ENCODE measurements around the gene KRTAP4-1. TPM values are rescaled to one million over a fixed set of nuclear protein-coding genes. Genes with fewer than 3 reads are reported as not detected.
"Not testable (repeated sequence)": the region's sequence is repeated elsewhere in the genome, so short reads cannot be mapped to it uniquely, and the experiment has no call there.

The KRTAP4-1 gene
- polyA plus RNA-seq, 3 donors, result not detected

- DNase-seq, result no peak
These were observed 7.8 kb downstream of the KRTAP4-1 start for GRCh38 chr17:41176744-41177387.

- DNase-seq, result no peak
These were observed 12.8 kb downstream of the KRTAP4-1 start for GRCh38 chr17:41171886-41172285.

- no peak for DNase-seq
These were observed 16.6 kb downstream of the KRTAP4-1 start, which contains the start of gene KRTAP4-3 for GRCh38 chr17:41168121-41168520. TSS of gene KRTAP4-3 (minus strand) at chr17:41168221. CDS start at chr17:41168172, 49 bp downstream.

GRCh38 chr17:41167561-41167960 is 17.1 kb downstream of the KRTAP4-1 start:
- no peak for DNase-seq

- DNase-seq, result no peak
These were observed 20.9 kb downstream of the KRTAP4-1 start for GRCh38 chr17:41163828-41164227.

GRCh38 chr17:41160648-41161047 is 24.1 kb downstream of the KRTAP4-1 start, which contains the start of gene KRTAP4-4:
TSS of gene KRTAP4-4 (minus strand) at chr17:41160748. CDS start at chr17:41160691, 57 bp downstream.
- no peak for DNase-seq

- DNase-seq, result not testable (repeated sequence)
These were observed 24.5 kb downstream of the KRTAP4-1 start for GRCh38 chr17:41160190-41160589.

GRCh38 chr17:41153856-41154255 is 30.9 kb downstream of the KRTAP4-1 start:
- DNase-seq, result no peak

- DNase-seq, result no peak
These were observed 33.2 kb downstream of the KRTAP4-1 start for GRCh38 chr17:41151525-41151924.

GRCh38 chr17:41150026-41150425 is 34.7 kb downstream of the KRTAP4-1 start:
- DNase-seq, result no peak

GRCh38 chr17:41149652-41149985 is 35.1 kb downstream of the KRTAP4-1 start, which contains the start of gene KRTAP4-5:
TSS of gene KRTAP4-5 (minus strand) at chr17:41149825. CDS start at chr17:41149767, 58 bp downstream.
- no peak for DNase-seq

- DNase-seq, result not testable (repeated sequence)
These were observed 35.6 kb downstream of the KRTAP4-1 start for GRCh38 chr17:41148971-41149651.

GRCh38 chr17:41147531-41148204 is 37.0 kb downstream of the KRTAP4-1 start:
- no peak for DNase-seq

- DNase-seq, result no peak
These were observed 39.5 kb downstream of the KRTAP4-1 start for GRCh38 chr17:41145261-41145660.

- no peak for DNase-seq
These were observed 39.9 kb downstream of the KRTAP4-1 start for GRCh38 chr17:41144846-41145245.

- no peak for DNase-seq
These were observed 43.4 kb downstream of the KRTAP4-1 start for GRCh38 chr17:41141361-41141760.

GRCh38 chr17:41140360-41141131 is 44.2 kb downstream of the KRTAP4-1 start, which contains the start of gene KRTAP4-6:
TSS of gene KRTAP4-6 (minus strand) at chr17:41140544. CDS start at chr17:41140487, 57 bp downstream.
- DNase-seq, result no peak

- not testable (repeated sequence) for DNase-seq
These were observed 44.8 kb downstream of the KRTAP4-1 start for GRCh38 chr17:41139865-41140264.

Measured in renal pelvis (tissue), 4 donors.